Esophagus muscularis mucosa (tissue), 4 donors: ENCODE results near the gene PTPN11. TPM values are rescaled to one million over a fixed set of nuclear protein-coding genes. Genes with fewer than 3 reads are reported as not detected.
"Not testable (repeated sequence)": the region's sequence is repeated elsewhere in the genome, so short reads cannot be mapped to it uniquely, and the experiment has no call there.

ENCODE experiments used
- DNase-seq: peaks from one replicate; pipeline ENCODE4 v3.0.0-alpha.2; 2017; ENCODE audit errors: extremely low spot score
- H3K27ac ChIP-seq, 4 donors: fragments of 200-600 bp; sonication (generic); replicated peaks in 1 of 4; 1 replicate in 3 of 4; 2 replicates in 1 of 4; pipeline ENCODE4 v1.5.1; 2016 to 2019; ENCODE audit warnings: mild to moderate bottlenecking in 1 of 4
- H3K27me3 ChIP-seq, 4 donors: fragments of 200-600 bp; sonication (generic); one replicate each; pipeline versions ENCODE4 v1.5.1 to v1.6.0; 2016 to 2019
- H3K36me3 ChIP-seq, 4 donors: fragments of 200-600 bp; sonication (generic); one replicate each; pipeline ENCODE4 v1.5.1; 2016 to 2019
- H3K4me1 ChIP-seq, 4 donors: fragments of 200-600 bp; sonication (generic); one replicate each; pipeline ENCODE4 v1.5.1; 2016 to 2019
- H3K4me3 ChIP-seq, 4 donors: fragments of 200-600 bp; sonication (generic); 1 replicate in 2 of 4; 2 replicates in 2 of 4; pipeline ENCODE4 v1.5.1; 2016 to 2019; ENCODE audit warnings: mild to moderate bottlenecking in 4 of 4, moderate library complexity in 1 of 4
- H3K9me3 ChIP-seq, 4 donors: fragments of 200-600 bp; sonication (generic); 1 replicate in 3 of 4; 2 replicates in 1 of 4; pipeline ENCODE4 v1.5.1; 2016 to 2019
- EP300 ChIP-seq: sonication (generic); formaldehyde crosslinking; IDR thresholded peaks from one replicate; pipeline ENCODE4 v1.6.1; 2017; ENCODE audit warnings: antibody characterized with exemption
- POLR2A ChIP-seq: fragments of 450-650 bp; IDR thresholded peaks from one replicate; pipeline ENCODE4 v1.6.1; 2017; ENCODE audit warnings: antibody characterized with exemption, moderate library complexity, mild to moderate bottlenecking, low read depth
- POLR2AphosphoS5 ChIP-seq, 2 donors: sonication (generic); formaldehyde crosslinking; IDR thresholded peaks; one replicate each; pipeline ENCODE4 v1.6.1; 2017; ENCODE audit warnings: antibody characterized with exemption in 2 of 2
- WGBS: methylation state at CpG from one replicate; pipeline ENCODE4 v1.1.5; 2018; 5-methylcytosine and 5-hydroxymethylcytosine counted together
- intact Hi-C: fragments of 100-400 bp; cut with DNase I; formaldehyde crosslinking; loops from one replicate; pipeline ENCODE4 v1.15.1; 2023
- total RNA-seq, 4 donors: library from RNA; depleted of rRNA; stranded (reverse); fragments of >200 nt; gene quantifications; one replicate each; pipeline versions ENCODE4 v1.1.0 to v1.2.1, GENCODE V29; 2016
- TF ChIP-seq, protein P1 (sequence below), 3 experiments: fragments of 200-600 bp in 2 of 3; fragments of 450-650 bp in 1 of 3; sonication (generic) in 2 of 3; IDR thresholded peaks; one replicate each; pipeline ENCODE4 v1.5.1; 2017 to 2019; ENCODE audit warnings: antibody characterized with exemption in 3 of 3, mild to moderate bottlenecking in 2 of 3, moderate library complexity in 1 of 3

PTPN11 gene
- total RNA-seq, 4 donors from 2014 or later = 132 to 142 (median 139) TPM

DNA sequence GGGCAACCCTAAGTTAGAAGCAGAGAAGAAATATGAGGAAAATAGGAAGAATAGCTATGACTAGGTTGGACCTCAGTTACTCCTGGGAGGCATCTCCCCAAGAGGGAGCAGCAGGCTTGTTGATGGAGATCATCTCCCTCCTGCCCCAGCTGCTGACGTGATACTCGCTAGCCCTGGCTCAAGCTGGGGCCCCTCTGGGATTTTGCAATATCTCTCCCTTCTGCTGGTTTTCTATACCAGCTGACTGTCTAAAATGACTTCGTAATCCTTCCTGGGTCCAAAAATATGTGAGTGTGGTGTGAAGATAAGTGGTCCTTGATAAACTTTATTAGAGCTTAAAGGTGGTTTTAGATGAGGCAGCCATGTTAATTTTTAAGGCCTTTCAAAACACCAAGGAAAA is 32.0 kb upstream of the PTPN11 start:
- WGBS = 69% methylated on average over 3 of the region's 3 CpGs
- intact Hi-C loops = loop anchor here (5.0 to 10.0 kb wide), 3 partner anchors 104 to 442 kb away; no protein-coding TSS in a partner anchor
- TF ChIP-seq, protein P1, sequence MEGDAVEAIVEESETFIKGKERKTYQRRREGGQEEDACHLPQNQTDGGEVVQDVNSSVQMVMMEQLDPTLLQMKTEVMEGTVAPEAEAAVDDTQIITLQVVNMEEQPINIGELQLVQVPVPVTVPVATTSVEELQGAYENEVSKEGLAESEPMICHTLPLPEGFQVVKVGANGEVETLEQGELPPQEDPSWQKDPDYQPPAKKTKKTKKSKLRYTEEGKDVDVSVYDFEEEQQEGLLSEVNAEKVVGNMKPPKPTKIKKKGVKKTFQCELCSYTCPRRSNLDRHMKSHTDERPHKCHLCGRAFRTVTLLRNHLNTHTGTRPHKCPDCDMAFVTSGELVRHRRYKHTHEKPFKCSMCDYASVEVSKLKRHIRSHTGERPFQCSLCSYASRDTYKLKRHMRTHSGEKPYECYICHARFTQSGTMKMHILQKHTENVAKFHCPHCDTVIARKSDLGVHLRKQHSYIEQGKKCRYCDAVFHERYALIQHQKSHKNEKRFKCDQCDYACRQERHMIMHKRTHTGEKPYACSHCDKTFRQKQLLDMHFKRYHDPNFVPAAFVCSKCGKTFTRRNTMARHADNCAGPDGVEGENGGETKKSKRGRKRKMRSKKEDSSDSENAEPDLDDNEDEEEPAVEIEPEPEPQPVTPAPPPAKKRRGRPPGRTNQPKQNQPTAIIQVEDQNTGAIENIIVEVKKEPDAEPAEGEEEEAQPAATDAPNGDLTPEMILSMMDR (IDR thresholded peaks at IDR 0.05) = no peak
- no peak for TF ChIP-seq POLR2A
- no peak for TF ChIP-seq POLR2AphosphoS5 (IDR thresholded peaks at IDR 0.05)
- TF ChIP-seq EP300 = no peak

DNA sequence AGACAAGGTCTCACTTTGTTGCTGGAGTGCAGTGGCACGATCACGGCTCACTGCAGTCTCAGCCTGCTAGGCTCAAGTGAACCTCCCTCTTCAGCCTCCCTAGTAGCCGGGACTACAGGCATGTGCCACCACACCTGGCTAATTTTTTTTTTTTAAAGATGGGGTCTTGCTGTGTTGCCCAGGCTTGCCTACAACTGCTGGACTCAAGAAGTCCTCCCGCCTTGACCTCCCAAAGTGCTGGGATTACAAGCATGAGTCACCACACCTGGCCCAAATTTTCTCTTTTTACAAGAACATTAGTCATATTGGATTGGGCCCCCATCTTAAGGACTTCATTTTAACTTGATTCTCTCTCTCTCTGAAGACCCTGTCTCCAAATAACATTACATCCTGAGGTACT is 29.5 kb upstream of the PTPN11 start:
- no peaks in the 10 kb centered on the region for H3K27me3 ChIP-seq
- intact Hi-C loops = loop anchor here (5.0 to 10.0 kb wide), 3 partner anchors 107 to 444 kb away; no protein-coding TSS in a partner anchor
- DNase-seq = no peak
- WGBS = 90% methylated on average over 4 of the region's 4 CpGs
- H3K4me3 ChIP-seq = no peak overlapping the region
- H3K27ac ChIP-seq = no peak overlapping the region
- peaks cover 0 to 9% (median 7%) of the 10 kb centered on the region in 4 donors for H3K4me1 ChIP-seq
- H3K36me3 ChIP-seq = no peaks in the 10 kb centered on the region
- H3K9me3 ChIP-seq = no peaks in the 10 kb centered on the region
- no peak for TF ChIP-seq POLR2A
- TF ChIP-seq, protein P1 (IDR thresholded peaks at IDR 0.05) = no peak
- no peak for TF ChIP-seq EP300
- TF ChIP-seq POLR2AphosphoS5 (IDR thresholded peaks at IDR 0.05) = no peak

More for the DNA sequence above, 32.0 kb upstream of the PTPN11 start:
- DNase-seq = no peak
- H3K4me3 ChIP-seq = no peak overlapping the region
- no peak overlapping the region for H3K27ac ChIP-seq
- H3K4me1 ChIP-seq = peaks cover 0 to 15% (median 11%) of the 10 kb centered on the region in 4 donors
- no peaks in the 10 kb centered on the region for H3K36me3 ChIP-seq
- no peaks in the 10 kb centered on the region for H3K27me3 ChIP-seq
- no peaks in the 10 kb centered on the region for H3K9me3 ChIP-seq

DNA sequence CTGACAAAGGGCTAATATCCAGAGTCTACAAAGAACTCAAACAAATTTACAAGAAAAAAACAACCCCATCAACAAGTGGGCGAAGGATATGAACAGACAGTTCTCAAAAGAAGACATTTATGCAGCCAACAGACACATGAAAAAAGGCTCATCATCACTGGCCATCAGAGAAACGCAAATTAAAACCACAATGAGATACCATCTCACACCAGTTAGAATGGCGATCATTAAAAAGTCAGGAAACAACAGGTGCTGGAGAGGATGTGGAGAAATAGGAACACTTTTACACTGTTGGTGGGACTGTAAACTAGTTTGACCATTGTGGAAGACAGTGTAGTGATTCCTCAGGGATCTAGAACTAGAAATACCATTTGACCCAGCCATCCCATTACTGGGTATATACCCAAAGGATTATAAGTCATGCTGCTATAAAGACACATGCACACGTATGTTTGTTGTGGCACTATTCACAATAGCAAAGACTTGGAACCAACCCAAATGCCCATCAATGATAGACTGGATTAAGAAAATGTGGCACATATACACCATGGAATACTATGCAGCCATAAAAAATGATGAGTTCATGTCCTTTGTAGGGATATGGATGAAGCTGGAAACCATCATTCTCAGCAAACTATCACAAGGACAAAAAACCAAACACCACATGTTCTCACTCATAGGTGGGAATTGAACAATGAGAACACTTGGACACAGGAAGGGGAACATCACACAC is 28.7 kb upstream of the PTPN11 start:
- H3K36me3 ChIP-seq, H3K9me3 ChIP-seq, H3K4me3 ChIP-seq, H3K27ac ChIP-seq, H3K4me1 ChIP-seq, H3K27me3 ChIP-seq, DNase-seq: not testable (repeated sequence)
- intact Hi-C loops = loop anchor here (5.0 to 10.0 kb wide), 3 partner anchors 108 to 445 kb away; no protein-coding TSS in a partner anchor
- WGBS = 87% methylated on average over 3 of the region's 4 CpGs

DNA sequence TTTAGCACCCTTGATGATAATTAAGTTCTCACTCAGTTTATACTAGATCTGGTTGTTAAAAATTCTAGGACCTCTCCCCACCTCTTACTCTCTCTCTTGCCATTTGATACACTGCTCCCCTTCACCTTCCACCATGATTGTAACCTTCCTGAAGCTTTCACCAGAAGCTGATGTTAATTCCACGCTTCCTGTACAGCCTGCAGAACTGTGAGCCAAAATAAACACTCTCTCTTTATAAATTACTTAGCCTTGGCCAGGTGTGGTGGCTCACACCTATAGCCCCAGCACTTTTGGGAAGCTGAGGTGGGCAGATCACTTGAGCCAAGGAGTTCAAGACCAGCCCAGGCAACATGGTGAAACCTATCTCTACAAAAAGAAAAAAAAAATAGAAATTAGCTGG is 25.4 kb upstream of the PTPN11 start:
- Histone ChIP-seq H3K27ac (no peak overlapping the region), H3K27me3 (no peaks in the 10 kb centered on the region), H3K9me3 (no peaks in the 10 kb centered on the region), H3K36me3 (no peaks in the 10 kb centered on the region), H3K4me1 (no peaks in the 10 kb centered on the region), H3K4me3 (no peak overlapping the region)
- WGBS = 84% methylated on average over 1 of the region's 1 CpG
- intact Hi-C loops = no loop called here
- TF ChIP-seq, protein P1 (IDR thresholded peaks at IDR 0.05) = no peak
- TF ChIP-seq EP300 (no peak), POLR2AphosphoS5 (IDR thresholded peaks at IDR 0.05) (no peak)
- DNase-seq = no peak

DNA sequence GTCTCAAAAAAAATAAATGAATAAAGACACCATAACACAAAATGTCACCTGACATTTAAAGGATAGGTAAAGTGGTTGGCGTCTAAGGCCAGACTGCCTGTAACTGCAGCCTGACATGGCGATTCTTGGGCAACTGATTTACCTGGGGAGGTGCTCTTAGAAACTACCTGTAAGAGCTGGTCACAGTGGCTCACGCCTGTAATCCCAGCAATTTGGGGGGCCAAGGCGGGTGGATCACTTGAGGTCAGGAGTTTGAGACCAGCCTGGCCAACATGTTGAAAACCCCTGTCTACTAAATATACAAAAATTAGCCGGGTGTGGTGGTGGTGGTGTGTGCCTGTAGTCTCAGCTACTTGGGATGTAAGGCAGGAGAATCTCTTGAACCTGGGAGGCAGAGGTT is 17.7 kb upstream of the PTPN11 start:
- Histone ChIP-seq H3K36me3 (peaks cover 18 to 26% (median 22%) of the 10 kb centered on the region in 4 donors), H3K4me1 (peaks cover 0 to 1% (median 0%) of the 10 kb centered on the region in 4 donors), H3K9me3 (no peaks in the 10 kb centered on the region), H3K27ac (no peak overlapping the region), H3K4me3 (no peak overlapping the region), H3K27me3 (no peaks in the 10 kb centered on the region)
- TF ChIP-seq POLR2A (no peak), EP300 (no peak), POLR2AphosphoS5 (IDR thresholded peaks at IDR 0.05) (no peak)
- no peak for DNase-seq
- intact Hi-C loops = no loop called here
- WGBS = 88% methylated on average over 5 of the region's 5 CpGs
